Measurements from ENCODE around the gene NF1. TPM values are rescaled to one million over a fixed set of nuclear protein-coding genes. Genes with fewer than 3 reads are reported as not detected.

NF1 gene
- total RNA-seq, 1 experiment from 2014 or later: 35.4 TPM

DNA sequence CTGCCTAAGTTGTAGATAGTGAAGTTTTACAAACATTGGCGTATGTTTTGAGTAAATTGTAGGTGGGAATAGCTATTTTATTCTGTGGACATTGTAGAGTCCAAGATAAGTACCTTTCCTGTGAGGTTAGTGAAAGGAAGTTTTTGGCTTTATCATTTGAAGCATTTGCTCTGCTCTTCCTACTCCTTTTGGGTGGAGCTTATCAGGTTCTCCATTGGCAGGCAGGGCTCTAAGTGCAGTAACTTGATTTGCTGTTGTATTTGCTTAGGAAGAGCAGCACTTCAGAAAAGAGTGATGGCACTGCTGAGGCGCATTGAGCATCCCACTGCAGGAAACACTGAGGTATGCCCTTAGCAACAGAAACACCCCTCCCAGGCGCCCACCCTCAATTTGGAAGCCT is 132.2 kb downstream of the NF1 start:
- ChIA-PET CTCF (interaction anchor here (1.2 kb wide), 1 partner anchor 11 kb away, joined by 5 read pairs; no protein-coding TSS in a partner anchor), POLR2A (no interaction called here)
- no peaks in the 10 kb centered on the region for H3K27me3 Mint-ChIP-seq (ENCODE audit: low read depth)
- H3K36me3 Mint-ChIP-seq: peaks cover 18% of the 10 kb centered on the region
- H3K4me1 Mint-ChIP-seq: no peaks in the 10 kb centered on the region
- no peak for ATAC-seq
- no peak for TF ChIP-seq EMX1 (CRISPR knock-in tag; IDR thresholded peaks at IDR 0.05)
- TF ChIP-seq RELA (CRISPR knock-in tag; IDR thresholded peaks at IDR 0.05; ENCODE audit: borderline replicate concordance): no peak
- no peak for TF ChIP-seq ZNF232 (CRISPR knock-in tag; IDR thresholded peaks at IDR 0.05)
- TF ChIP-seq TEAD1 (CRISPR knock-in tag; IDR thresholded peaks at IDR 0.05): no peak
- TF ChIP-seq NR1H2 (CRISPR knock-in tag; IDR thresholded peaks at IDR 0.05): no peak
- TF ChIP-seq, protein P1, sequence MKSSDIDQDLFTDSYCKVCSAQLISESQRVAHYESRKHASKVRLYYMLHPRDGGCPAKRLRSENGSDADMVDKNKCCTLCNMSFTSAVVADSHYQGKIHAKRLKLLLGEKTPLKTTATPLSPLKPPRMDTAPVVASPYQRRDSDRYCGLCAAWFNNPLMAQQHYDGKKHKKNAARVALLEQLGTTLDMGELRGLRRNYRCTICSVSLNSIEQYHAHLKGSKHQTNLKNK (CRISPR knock-in tag; IDR thresholded peaks at IDR 0.05): no peak
- no peak for TF ChIP-seq FOXK1 (CRISPR knock-in tag; IDR thresholded peaks at IDR 0.05)
- DNase-seq (ENCODE audit: low spot score): no peak
- H3K27ac Mint-ChIP-seq: no peak overlapping the region
- no peak overlapping the region for H3K4me3 Mint-ChIP-seq
- no peaks in the 10 kb centered on the region for H3K9me3 Mint-ChIP-seq

DNA sequence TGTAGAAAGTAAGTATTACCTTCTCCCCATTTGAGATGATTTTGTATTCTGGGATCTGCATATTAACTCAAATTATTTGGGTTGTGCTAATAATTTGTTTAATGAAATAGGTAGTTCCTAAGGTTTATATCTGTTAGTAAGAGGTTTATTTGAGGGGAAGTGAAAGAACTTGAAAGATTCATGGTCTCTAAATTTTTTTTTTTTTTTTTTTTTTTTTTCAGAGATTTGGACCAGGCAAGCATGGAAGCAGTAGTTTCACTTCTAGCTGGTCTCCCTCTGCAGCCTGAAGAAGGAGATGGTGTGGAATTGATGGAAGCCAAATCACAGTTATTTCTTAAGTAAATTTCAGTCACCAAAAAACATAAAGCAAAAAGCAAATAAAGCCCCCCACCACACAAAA is 137.1 kb downstream of the NF1 start:
- TF ChIP-seq HMGA2 (CRISPR knock-in tag; IDR thresholded peaks at IDR 0.05) (no peak), FOXJ3 (CRISPR knock-in tag; IDR thresholded peaks at IDR 0.05; ENCODE audit: borderline replicate concordance) (no peak)
- TF ChIP-seq, protein P2, sequence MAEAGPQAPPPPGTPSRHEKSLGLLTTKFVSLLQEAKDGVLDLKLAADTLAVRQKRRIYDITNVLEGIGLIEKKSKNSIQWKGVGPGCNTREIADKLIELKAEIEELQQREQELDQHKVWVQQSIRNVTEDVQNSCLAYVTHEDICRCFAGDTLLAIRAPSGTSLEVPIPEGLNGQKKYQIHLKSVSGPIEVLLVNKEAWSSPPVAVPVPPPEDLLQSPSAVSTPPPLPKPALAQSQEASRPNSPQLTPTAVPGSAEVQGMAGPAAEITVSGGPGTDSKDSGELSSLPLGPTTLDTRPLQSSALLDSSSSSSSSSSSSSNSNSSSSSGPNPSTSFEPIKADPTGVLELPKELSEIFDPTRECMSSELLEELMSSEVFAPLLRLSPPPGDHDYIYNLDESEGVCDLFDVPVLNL (CRISPR knock-in tag; IDR thresholded peaks at IDR 0.05; ENCODE audit: borderline replicate concordance, low read depth): no peak
- TF ChIP-seq, protein P1 (CRISPR knock-in tag; IDR thresholded peaks at IDR 0.05): no peak
- CTCF ChIA-PET: no interaction called here
- no peak overlapping the region for H3K27ac Mint-ChIP-seq

DNA sequence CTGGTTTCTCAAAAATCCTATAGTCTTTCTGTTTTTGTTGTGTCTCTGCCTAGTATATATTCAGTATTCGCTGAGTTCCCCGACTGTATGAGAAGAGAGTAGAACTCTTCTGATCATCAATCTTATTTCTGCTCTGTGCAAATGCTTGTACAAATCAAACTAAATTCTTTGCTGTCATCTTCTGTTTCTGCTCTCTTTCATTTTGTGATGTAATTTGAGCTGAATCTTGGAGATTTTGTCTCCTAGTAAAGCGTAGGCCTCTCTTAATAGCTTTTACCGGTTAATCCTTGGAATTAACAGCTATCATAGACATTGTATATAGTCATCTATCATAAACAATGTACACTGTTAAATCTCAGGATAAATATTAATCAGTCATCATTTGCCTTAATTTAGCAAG is 140.3 kb downstream of the NF1 start:
- Mint-ChIP-seq H3K4me3 (no peak overlapping the region), H3K4me1 (no peaks in the 10 kb centered on the region), H3K27me3 (ENCODE audit: low read depth) (no peaks in the 10 kb centered on the region), H3K9me3 (no peaks in the 10 kb centered on the region), H3K27ac (no peak overlapping the region), H3K36me3 (peaks cover 35% of the 10 kb centered on the region)
- ATAC-seq (no peak), DNase-seq (ENCODE audit: low spot score) (no peak)
- no peak for TF ChIP-seq NR2C2 (CRISPR knock-in tag; IDR thresholded peaks at IDR 0.05)
- TF ChIP-seq, protein P3, sequence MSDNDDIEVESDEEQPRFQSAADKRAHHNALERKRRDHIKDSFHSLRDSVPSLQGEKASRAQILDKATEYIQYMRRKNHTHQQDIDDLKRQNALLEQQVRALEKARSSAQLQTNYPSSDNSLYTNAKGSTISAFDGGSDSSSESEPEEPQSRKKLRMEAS (CRISPR knock-in tag; IDR thresholded peaks at IDR 0.05): no peak
- ChIA-PET POLR2A (no interaction called here), CTCF (interaction anchor here (0.5 to 1.3 kb wide), 4 partner anchors 19 to 243 kb away, joined by 3 to 5 read pairs (median 4); no protein-coding TSS in a partner anchor)

More for the DNA sequence above, 137.1 kb downstream of the NF1 start:
- Mint-ChIP-seq H3K27me3 (ENCODE audit: low read depth) (no peaks in the 10 kb centered on the region), H3K36me3 (peaks cover 36% of the 10 kb centered on the region), H3K4me3 (no peak overlapping the region), H3K4me1 (no peaks in the 10 kb centered on the region), H3K9me3 (no peaks in the 10 kb centered on the region)
- ATAC-seq: no peak
- no peak for DNase-seq (ENCODE audit: low spot score)
- POLR2A ChIA-PET: no interaction called here

DNA sequence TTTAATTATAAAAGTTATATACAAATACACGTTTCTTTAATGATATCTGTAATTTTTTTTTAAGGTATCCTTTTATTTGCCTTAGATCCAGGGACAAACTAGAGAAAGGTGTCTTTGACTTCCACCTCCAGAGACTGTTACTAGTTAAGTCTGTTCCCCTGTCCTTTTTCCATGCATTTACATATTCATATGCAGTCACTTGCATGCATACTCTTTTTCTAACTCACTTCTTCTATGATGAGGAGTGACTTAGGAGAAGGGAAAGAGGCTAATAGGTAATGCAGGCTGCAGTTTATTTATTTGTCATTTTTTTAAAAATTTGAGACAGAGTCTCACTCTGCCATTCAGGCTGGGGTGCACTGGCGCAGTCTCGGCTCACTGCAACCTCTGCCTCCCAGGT is 141.4 kb downstream of the NF1 start:
- Mint-ChIP-seq H3K4me3 (no peak overlapping the region), H3K36me3 (peaks cover 42% of the 10 kb centered on the region), H3K27me3 (ENCODE audit: low read depth) (no peaks in the 10 kb centered on the region), H3K4me1 (no peaks in the 10 kb centered on the region), H3K9me3 (no peaks in the 10 kb centered on the region), H3K27ac (no peak overlapping the region)
- ATAC-seq (no peak), DNase-seq (ENCODE audit: low spot score) (no peak)
- ChIA-PET CTCF (no interaction called here), POLR2A (no interaction called here)
- TF ChIP-seq NFATC4 (CRISPR knock-in tag; IDR thresholded peaks at IDR 0.05) (no peak), TEAD4 (CRISPR knock-in tag; IDR thresholded peaks at IDR 0.05) (no peak)

DNA sequence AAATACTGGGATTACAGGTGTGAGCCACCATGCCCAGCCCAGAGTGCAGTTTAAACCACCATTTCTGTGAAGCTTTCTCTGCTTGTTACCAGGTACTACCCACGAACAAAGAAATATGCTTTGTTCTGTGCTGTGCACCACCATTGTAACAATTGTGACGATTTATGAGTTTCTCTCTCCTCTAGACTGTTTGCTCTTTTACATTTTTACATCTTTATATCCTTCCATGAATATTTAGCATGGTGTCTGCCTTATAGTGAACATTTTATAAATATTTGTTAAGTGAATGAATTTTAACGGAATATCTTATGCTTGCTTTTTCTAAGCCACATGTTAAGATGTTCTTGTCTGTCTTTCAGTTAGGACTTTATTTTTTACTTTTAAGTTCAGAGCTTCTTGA is 141.9 kb downstream of the NF1 start:
- no peaks in the 10 kb centered on the region for H3K4me1 Mint-ChIP-seq
- H3K27me3 Mint-ChIP-seq (ENCODE audit: low read depth): no peaks in the 10 kb centered on the region
- DNase-seq (ENCODE audit: low spot score) (no peak), ATAC-seq (no peak)
- H3K9me3 Mint-ChIP-seq: no peaks in the 10 kb centered on the region
- CTCF ChIA-PET: no interaction called here
- peaks cover 44% of the 10 kb centered on the region for H3K36me3 Mint-ChIP-seq
- H3K27ac Mint-ChIP-seq: no peak overlapping the region
- POLR2A ChIA-PET: no interaction called here
- no peak overlapping the region for H3K4me3 Mint-ChIP-seq
- TF ChIP-seq, protein P4, sequence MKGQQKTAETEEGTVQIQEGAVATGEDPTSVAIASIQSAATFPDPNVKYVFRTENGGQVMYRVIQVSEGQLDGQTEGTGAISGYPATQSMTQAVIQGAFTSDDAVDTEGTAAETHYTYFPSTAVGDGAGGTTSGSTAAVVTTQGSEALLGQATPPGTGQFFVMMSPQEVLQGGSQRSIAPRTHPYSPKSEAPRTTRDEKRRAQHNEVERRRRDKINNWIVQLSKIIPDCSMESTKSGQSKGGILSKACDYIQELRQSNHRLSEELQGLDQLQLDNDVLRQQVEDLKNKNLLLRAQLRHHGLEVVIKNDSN (CRISPR knock-in tag; IDR thresholded peaks at IDR 0.05): no peak
- TF ChIP-seq, protein P5, sequence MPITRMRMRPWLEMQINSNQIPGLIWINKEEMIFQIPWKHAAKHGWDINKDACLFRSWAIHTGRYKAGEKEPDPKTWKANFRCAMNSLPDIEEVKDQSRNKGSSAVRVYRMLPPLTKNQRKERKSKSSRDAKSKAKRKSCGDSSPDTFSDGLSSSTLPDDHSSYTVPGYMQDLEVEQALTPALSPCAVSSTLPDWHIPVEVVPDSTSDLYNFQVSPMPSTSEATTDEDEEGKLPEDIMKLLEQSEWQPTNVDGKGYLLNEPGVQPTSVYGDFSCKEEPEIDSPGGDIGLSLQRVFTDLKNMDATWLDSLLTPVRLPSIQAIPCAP (CRISPR knock-in tag; IDR thresholded peaks at IDR 0.05): no peak
